K562 (cell line): ENCODE measurements around the gene TOR1B. TPM values are rescaled to one million over a fixed set of nuclear protein-coding genes. Genes with fewer than 3 reads are reported as not detected.

ENCODE experiments used
- CCNT2 ChIP-seq: IDR thresholded peaks from 2 replicates; pipeline ENCODE4 v1.6.1; 2011; ENCODE audit warnings: borderline replicate concordance, low read depth, mild to moderate bottlenecking, moderate library complexity, mixed read lengths, low read length; ENCODE audit not compliant: insufficient read length; ENCODE audit errors: extremely low read depth
- ELF4 ChIP-seq: fragments of 450-650 bp; formaldehyde crosslinking; IDR thresholded peaks from 2 replicates; pipeline ENCODE4 v1.4.0; 2022; ENCODE audit warnings: missing genetic modification characterization
- NCOA1 ChIP-seq: fragments of 450-650 bp; IDR thresholded peaks from 2 replicates; pipeline ENCODE4 v1.6.1; 2016; ENCODE audit warnings: low read depth
- POLR2A ChIP-seq: fragments of 450-650 bp; conservative IDR thresholded peaks from 2 replicates; pipeline ENCODE4 v1.6.1; 2016
- SMAD3 ChIP-seq: fragments of 450-650 bp; formaldehyde crosslinking; conservative IDR thresholded peaks from 2 replicates; pipeline ENCODE4 v1.4.0; 2020; ENCODE audit warnings: mild to moderate bottlenecking
- SRF ChIP-seq, 2 experiments: fragments of 250-450, 450-650 bp in 1 of 2; sonication (Bioruptor Pico) in 1 of 2; sonication (generic) in 1 of 2; formaldehyde crosslinking; IDR thresholded peaks; 2 replicates each; pipeline versions ENCODE4 v1.5.0 to v1.5.1; 2020 to 2022; ENCODE audit warnings: mild to moderate bottlenecking in 1 of 2, missing genetic modification reagents in 1 of 2
- SRSF9 ChIP-seq: fragments of 200-400 bp; formaldehyde crosslinking; IDR thresholded peaks from 2 replicates; pipeline ENCODE4 v1.6.1; 2017; ENCODE audit warnings: low read depth, low read length, borderline replicate concordance
- STAT5A ChIP-seq: IDR thresholded peaks from 2 replicates; pipeline ENCODE4 v1.6.1; 2012; ENCODE audit warnings: low read length, inconsistent platforms, borderline replicate concordance
- SUPT5H ChIP-seq: fragments of 450-650 bp; IDR thresholded peaks from 2 replicates; pipeline ENCODE4 v1.6.1; 2016
- TRIM24 ChIP-seq, 2 experiments: fragments of 450-650 bp; IDR thresholded peaks; 2 replicates each; pipeline ENCODE4 v1.6.1; 2016
- ZNF324 ChIP-seq: fragments of 250-450 bp; sonication (Bioruptor Pico); IDR thresholded peaks from 2 replicates; pipeline ENCODE4 v1.4.0; 2020; ENCODE audit warnings: mild to moderate bottlenecking
- ZNF444 ChIP-seq: fragments of 250-450 bp; sonication (Bioruptor Pico); IDR thresholded peaks from 2 replicates; pipeline ENCODE4 v1.4.0; 2020; ENCODE audit warnings: mild to moderate bottlenecking, moderate library complexity
- polyA plus RNA-seq, 8 experiments: library from polyadenylated mRNA; depleted of rRNA in 4 of 8; stranded (reverse) in 5 of 8; unstranded in 3 of 8; fragments of >200 nt; fragmentation: Nextera tagmentation in 2 of 8; fragmentation: Illumina TruSeq in 1 of 8; extraction: Ambion mirVana in 2 of 8; extraction: Trizol in 1 of 8; gene quantifications; 2 replicates each; pipeline versions ENCODE4 v1.2.1 to v1.2.3, GENCODE V29; 2011 to 2014; ENCODE audit warnings: inconsistent platforms in 1 of 8, missing spikeins in 1 of 8
- total RNA-seq, 7 experiments: library from RNA; depleted of rRNA in 6 of 7; stranded (reverse); fragments of >200 nt in 6 of 7; fragmentation: Illumina TruSeq in 2 of 7; extraction: Trizol in 2 of 7; gene quantifications; 2 replicates each; pipeline versions ENCODE4 v1.2.1 to v1.2.3, GENCODE V29; 2011 to 2021; ENCODE audit warnings: low replicate concordance in 1 of 7
- TF ChIP-seq, protein P1 (sequence below): fragments of 450-650 bp; IDR thresholded peaks from 2 replicates; pipeline ENCODE4 v1.6.1; 2016
- TF ChIP-seq, protein P2 (sequence below): fragments of 450-650 bp; IDR thresholded peaks from 2 replicates; pipeline ENCODE4 v1.6.1; 2016; ENCODE audit warnings: mild to moderate bottlenecking, moderate library complexity
- TF ChIP-seq, protein P3 (sequence below), 2 experiments: fragments of 450-650 bp in 1 of 2; sonication (generic) in 1 of 2; formaldehyde crosslinking; conservative IDR thresholded peaks; 2 replicates each; pipeline versions ENCODE4 v1.4.0 to v1.8.1; 2020 to 2022; ENCODE audit warnings: mild to moderate bottlenecking in 1 of 2, missing genetic modification reagents in 1 of 2

TOR1B gene
- total and polyA plus RNA-seq, 9 of the 15 experiments (the other 6 are each of a cell fraction or from before 2014, with no cell fraction given): 4.2 to 36.5 (median 24.6) TPM

DNA sequence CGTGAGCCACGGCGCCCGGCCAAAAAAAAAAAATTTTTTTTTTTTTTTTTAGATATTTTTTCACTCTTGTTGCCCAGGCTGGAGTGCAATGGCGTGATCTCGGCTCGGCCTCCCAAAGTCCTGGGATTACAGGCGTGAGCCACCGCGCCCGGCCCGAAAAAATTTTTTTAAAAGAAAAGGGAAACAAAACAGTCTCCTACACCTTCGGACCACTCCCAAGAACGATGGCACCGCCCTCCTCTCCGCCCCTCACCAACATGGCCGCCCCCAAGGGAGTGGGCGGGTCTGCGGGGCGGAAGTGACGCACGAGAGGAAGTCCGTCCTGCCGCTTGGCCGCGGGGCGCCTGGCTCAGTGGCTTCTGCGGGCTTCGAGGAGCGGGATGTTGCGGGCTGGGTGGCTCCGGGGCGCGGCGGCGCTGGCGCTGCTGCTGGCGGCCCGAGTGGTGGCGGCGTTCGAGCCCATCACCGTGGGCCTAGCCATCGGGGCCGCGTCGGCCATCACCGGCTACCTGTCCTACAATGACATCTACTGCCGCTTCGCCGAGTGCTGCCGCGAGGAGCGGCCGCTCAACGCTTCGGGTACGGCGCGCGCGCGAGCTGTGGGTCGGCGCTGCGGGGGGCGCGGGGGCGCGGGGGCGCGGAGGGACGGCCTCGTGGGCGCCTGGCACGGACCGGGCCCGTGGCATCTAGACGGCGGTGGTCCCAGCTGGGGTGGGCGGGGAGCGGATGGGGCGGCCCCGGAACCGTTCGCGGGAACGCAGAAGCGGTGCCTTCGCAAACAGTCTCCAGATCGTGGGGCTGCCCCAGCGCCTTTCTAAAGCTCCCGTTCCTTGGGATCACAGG, at the start of gene TOR1B (continued):
- TF ChIP-seq, protein P1, sequence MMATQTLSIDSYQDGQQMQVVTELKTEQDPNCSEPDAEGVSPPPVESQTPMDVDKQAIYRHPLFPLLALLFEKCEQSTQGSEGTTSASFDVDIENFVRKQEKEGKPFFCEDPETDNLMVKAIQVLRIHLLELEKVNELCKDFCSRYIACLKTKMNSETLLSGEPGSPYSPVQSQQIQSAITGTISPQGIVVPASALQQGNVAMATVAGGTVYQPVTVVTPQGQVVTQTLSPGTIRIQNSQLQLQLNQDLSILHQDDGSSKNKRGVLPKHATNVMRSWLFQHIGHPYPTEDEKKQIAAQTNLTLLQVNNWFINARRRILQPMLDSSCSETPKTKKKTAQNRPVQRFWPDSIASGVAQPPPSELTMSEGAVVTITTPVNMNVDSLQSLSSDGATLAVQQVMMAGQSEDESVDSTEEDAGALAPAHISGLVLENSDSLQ: peak; percentile 50; the same call in 1 of the 2 replicates
- TF ChIP-seq, protein P2, sequence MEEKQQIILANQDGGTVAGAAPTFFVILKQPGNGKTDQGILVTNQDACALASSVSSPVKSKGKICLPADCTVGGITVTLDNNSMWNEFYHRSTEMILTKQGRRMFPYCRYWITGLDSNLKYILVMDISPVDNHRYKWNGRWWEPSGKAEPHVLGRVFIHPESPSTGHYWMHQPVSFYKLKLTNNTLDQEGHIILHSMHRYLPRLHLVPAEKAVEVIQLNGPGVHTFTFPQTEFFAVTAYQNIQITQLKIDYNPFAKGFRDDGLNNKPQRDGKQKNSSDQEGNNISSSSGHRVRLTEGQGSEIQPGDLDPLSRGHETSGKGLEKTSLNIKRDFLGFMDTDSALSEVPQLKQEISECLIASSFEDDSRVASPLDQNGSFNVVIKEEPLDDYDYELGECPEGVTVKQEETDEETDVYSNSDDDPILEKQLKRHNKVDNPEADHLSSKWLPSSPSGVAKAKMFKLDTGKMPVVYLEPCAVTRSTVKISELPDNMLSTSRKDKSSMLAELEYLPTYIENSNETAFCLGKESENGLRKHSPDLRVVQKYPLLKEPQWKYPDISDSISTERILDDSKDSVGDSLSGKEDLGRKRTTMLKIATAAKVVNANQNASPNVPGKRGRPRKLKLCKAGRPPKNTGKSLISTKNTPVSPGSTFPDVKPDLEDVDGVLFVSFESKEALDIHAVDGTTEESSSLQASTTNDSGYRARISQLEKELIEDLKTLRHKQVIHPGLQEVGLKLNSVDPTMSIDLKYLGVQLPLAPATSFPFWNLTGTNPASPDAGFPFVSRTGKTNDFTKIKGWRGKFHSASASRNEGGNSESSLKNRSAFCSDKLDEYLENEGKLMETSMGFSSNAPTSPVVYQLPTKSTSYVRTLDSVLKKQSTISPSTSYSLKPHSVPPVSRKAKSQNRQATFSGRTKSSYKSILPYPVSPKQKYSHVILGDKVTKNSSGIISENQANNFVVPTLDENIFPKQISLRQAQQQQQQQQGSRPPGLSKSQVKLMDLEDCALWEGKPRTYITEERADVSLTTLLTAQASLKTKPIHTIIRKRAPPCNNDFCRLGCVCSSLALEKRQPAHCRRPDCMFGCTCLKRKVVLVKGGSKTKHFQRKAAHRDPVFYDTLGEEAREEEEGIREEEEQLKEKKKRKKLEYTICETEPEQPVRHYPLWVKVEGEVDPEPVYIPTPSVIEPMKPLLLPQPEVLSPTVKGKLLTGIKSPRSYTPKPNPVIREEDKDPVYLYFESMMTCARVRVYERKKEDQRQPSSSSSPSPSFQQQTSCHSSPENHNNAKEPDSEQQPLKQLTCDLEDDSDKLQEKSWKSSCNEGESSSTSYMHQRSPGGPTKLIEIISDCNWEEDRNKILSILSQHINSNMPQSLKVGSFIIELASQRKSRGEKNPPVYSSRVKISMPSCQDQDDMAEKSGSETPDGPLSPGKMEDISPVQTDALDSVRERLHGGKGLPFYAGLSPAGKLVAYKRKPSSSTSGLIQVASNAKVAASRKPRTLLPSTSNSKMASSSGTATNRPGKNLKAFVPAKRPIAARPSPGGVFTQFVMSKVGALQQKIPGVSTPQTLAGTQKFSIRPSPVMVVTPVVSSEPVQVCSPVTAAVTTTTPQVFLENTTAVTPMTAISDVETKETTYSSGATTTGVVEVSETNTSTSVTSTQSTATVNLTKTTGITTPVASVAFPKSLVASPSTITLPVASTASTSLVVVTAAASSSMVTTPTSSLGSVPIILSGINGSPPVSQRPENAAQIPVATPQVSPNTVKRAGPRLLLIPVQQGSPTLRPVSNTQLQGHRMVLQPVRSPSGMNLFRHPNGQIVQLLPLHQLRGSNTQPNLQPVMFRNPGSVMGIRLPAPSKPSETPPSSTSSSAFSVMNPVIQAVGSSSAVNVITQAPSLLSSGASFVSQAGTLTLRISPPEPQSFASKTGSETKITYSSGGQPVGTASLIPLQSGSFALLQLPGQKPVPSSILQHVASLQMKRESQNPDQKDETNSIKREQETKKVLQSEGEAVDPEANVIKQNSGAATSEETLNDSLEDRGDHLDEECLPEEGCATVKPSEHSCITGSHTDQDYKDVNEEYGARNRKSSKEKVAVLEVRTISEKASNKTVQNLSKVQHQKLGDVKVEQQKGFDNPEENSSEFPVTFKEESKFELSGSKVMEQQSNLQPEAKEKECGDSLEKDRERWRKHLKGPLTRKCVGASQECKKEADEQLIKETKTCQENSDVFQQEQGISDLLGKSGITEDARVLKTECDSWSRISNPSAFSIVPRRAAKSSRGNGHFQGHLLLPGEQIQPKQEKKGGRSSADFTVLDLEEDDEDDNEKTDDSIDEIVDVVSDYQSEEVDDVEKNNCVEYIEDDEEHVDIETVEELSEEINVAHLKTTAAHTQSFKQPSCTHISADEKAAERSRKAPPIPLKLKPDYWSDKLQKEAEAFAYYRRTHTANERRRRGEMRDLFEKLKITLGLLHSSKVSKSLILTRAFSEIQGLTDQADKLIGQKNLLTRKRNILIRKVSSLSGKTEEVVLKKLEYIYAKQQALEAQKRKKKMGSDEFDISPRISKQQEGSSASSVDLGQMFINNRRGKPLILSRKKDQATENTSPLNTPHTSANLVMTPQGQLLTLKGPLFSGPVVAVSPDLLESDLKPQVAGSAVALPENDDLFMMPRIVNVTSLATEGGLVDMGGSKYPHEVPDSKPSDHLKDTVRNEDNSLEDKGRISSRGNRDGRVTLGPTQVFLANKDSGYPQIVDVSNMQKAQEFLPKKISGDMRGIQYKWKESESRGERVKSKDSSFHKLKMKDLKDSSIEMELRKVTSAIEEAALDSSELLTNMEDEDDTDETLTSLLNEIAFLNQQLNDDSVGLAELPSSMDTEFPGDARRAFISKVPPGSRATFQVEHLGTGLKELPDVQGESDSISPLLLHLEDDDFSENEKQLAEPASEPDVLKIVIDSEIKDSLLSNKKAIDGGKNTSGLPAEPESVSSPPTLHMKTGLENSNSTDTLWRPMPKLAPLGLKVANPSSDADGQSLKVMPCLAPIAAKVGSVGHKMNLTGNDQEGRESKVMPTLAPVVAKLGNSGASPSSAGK: no peak; the same call in 1 of the 2 replicates
- TF ChIP-seq SRSF9 (no peak), NCOA1 (peak; percentile 70; the same call in 1 of the 2 replicates), STAT5A (no peak), POLR2A (peak; percentile 87), SMAD3 (no peak), ELF4 (CRISPR knock-in tag) (no peak), ZNF324 (no peak), CCNT2 (peak; percentile 90), SRF (CRISPR knock-in tag; IDR thresholded peaks at IDR 0.05) (no peak), TRIM24 (IDR thresholded peaks at IDR 0.05) (peak in 1 of 2 experiments; percentile 92; a peak in 2 of 4 replicates), SUPT5H (peak; percentile 86), ZNF444 (CRISPR knock-in tag) (no peak)
- TF ChIP-seq, protein P3, sequence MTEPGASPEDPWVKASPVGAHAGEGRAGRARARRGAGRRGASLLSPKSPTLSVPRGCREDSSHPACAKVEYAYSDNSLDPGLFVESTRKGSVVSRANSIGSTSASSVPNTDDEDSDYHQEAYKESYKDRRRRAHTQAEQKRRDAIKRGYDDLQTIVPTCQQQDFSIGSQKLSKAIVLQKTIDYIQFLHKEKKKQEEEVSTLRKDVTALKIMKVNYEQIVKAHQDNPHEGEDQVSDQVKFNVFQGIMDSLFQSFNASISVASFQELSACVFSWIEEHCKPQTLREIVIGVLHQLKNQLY (CRISPR knock-in tag; conservative IDR thresholded peaks at IDR 0.05): 0 out of 4 replicates have a peak, but pooled peaks of 1 of the 2 experiments have one; percentile 41
